ENCODE results near the gene TMEM139.

- TF ChIP-seq RXRA (IDR thresholded peaks at IDR 0.05; ENCODE audit: borderline replicate concordance, low read depth) (no peak), REST (IDR thresholded peaks at IDR 0.05; ENCODE audit: low read depth, low read length) (peak; percentile 13; the same call in 1 of the 2 replicates), CTCF (IDR thresholded peaks at IDR 0.05) (peak; percentile 47), TCF12 (IDR thresholded peaks at IDR 0.05) (no peak), SMC3 (IDR thresholded peaks at IDR 0.05; ENCODE audit: low read depth, low read length) (no peak), RAD21 (IDR thresholded peaks at IDR 0.05; ENCODE audit: low read length) (no peak), EP300 (IDR thresholded peaks at IDR 0.05; ENCODE audit: borderline replicate concordance in 1 of 2, low read depth in 1 of 2, low read length in 1 of 2) (no peak), MXI1 (IDR thresholded peaks at IDR 0.05; ENCODE audit: low read depth, low read length) (peak; percentile 78), RCOR1 (IDR thresholded peaks at IDR 0.05; ENCODE audit: low read length) (no peak), MAX (IDR thresholded peaks at IDR 0.05; ENCODE audit: low read depth) (peak; percentile 94), FOXJ3 (CRISPR knock-in tag; IDR thresholded peaks at IDR 0.05) (no peak), EZH2phosphoT487 (IDR thresholded peaks at IDR 0.05; ENCODE audit: borderline replicate concordance, low read depth) (no peak), YY1 (IDR thresholded peaks at IDR 0.05; ENCODE audit: low read depth) (peak; percentile 92), TAF1 (IDR thresholded peaks at IDR 0.05; ENCODE audit: borderline replicate concordance, low read depth, low read length) (peak; percentile 89)
These were observed 3.4 kb downstream of the TMEM139 start, which contains the start of gene CASP2 for GRCh38 chr7:143287935-143288826.
